CD4-positive, alpha-beta T cell treated with Interleukin-21 for 1 hour (primary cell): ENCODE data around the gene HDLBP.

Experiments
- DNase-seq: peaks from one replicate; pipeline ENCODE4 v3.0.0-alpha.2; 2020

The HDLBP gene, protein sequence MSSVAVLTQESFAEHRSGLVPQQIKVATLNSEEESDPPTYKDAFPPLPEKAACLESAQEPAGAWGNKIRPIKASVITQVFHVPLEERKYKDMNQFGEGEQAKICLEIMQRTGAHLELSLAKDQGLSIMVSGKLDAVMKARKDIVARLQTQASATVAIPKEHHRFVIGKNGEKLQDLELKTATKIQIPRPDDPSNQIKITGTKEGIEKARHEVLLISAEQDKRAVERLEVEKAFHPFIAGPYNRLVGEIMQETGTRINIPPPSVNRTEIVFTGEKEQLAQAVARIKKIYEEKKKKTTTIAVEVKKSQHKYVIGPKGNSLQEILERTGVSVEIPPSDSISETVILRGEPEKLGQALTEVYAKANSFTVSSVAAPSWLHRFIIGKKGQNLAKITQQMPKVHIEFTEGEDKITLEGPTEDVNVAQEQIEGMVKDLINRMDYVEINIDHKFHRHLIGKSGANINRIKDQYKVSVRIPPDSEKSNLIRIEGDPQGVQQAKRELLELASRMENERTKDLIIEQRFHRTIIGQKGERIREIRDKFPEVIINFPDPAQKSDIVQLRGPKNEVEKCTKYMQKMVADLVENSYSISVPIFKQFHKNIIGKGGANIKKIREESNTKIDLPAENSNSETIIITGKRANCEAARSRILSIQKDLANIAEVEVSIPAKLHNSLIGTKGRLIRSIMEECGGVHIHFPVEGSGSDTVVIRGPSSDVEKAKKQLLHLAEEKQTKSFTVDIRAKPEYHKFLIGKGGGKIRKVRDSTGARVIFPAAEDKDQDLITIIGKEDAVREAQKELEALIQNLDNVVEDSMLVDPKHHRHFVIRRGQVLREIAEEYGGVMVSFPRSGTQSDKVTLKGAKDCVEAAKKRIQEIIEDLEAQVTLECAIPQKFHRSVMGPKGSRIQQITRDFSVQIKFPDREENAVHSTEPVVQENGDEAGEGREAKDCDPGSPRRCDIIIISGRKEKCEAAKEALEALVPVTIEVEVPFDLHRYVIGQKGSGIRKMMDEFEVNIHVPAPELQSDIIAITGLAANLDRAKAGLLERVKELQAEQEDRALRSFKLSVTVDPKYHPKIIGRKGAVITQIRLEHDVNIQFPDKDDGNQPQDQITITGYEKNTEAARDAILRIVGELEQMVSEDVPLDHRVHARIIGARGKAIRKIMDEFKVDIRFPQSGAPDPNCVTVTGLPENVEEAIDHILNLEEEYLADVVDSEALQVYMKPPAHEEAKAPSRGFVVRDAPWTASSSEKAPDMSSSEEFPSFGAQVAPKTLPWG (N-terminal part only)

DNA sequence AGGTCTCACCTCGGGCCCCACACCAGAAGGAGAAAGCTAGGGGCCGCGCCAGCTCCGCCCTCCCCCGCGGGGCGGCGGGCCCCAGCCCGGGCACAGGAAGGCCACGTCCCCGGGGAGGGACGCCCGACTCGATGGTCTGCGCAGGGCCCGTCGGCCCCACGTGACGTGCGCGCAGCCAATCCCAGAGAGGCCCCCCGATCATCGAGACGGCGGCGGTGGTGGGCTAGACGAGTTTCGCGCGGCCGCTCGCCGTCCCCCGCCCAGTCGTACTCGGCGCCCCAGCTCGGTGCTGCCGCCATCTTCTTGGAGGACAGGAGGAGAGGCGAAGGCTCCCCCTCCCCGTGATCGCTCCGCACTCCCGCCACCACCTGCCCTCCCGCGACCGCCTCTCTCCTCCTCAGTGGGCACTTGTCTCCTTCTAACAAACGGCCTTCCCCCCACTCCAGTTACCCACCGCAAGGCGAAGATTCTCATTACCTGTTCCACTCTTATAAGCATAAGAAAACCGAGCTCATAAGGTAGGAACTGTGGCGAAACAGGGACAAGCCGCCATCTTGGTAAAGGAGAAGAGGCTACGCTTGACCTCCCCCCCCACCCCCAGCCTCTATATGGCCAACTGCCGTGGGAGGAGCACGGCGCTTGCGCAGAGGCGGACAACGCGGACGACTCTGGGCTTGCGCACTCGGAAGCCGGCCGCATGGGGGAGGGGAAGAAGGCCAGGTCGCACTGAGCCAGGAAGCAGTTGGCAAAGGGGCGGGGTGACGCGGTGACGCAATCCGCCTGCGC is at the start of gene HDLBP:
TSS of gene HDLBP (minus strand) at position 580 of the 786 bp plus-strand sequence. CDS start 48,803 bp downstream, outside the sequence.
- peak; percentile 100 for DNase-seq

DNA sequence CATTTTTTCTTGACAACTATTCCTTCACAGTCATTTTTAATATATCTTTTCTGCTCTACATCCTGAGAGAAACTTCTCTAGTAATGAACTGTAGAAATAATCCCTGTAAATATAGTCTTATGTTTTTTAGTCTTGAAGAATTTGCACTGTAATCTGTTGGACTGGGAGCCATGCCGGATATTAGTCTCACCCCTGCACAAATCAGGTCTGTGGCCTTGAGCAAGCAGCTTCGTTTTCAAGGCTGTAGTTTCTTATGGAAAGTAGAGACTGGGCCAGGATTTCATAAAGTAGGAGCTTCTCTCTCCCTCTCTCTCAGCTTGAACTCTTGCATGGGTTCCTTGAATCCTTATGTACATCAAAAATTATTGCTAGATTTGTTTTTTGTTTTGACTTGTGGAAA is 49.3 kb upstream of the HDLBP start:
- DNase-seq = no peak

DNA sequence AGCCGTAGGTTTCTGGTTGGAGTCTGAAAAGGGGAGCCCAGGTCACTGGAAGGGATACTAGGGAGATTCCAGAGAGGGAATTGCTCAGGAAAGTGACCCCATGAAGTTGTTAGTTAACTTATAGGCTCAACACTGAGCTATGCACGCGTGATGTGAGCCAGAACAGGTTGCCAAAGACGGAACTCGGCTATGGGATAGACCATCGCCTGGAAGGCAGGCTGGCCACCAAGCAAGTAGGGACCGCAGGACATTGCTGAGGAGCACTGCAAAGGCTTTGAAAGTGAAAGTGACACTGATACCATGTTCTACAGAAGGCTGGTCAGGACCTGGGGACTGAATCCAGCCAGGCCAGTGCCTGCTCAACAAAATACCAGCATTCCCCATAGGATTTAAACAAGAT is 48.0 kb upstream of the HDLBP start:
- no peak for DNase-seq

DNA sequence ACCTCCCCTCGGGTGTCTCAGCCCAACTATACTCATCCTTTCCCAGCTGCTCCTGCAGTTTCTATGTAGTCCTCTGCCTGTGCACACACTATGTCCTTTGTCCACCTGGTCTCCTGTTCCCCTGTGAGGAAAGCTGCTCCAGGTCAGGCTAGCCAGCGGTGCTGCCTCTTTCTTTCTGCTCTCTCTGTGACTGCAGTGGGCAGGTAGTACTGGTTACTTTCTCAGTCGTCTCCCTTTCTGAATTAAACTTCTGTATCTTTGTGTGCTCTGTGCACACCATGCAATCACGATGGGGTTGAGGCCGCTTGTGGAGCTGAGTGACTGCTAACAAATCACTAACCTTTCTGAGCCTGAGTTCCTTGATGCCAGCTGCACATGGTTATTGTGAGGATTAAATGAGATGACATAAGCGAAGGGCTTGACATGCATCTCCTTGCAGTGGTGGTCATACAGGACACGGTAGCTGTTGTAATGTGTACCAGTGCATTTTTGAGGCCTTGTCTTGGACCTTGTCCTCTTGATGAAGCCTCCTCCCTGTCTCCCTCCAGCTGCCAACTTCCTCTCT is 44.1 kb upstream of the HDLBP start:
- DNase-seq = no peak

DNA sequence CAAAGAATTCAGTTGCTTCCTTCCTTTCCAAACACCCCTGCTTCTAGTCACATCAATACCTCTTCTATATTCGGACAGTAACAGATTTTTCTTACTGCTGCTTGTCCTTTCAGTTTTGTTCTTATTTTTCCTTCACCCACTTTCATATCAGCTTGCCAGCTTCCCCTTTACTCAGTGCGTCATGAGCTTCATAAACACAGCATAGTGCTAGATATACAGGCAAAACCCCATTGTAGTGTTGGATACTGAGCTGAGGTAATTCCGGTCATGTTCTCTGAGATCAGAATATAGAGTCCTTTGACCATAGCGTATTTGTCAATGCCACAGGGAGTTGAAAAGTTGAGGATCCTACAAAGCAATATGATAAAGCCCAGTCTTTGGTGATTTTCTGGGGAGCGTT is 43.0 kb upstream of the HDLBP start:
- peak; percentile 10 for DNase-seq

DNA sequence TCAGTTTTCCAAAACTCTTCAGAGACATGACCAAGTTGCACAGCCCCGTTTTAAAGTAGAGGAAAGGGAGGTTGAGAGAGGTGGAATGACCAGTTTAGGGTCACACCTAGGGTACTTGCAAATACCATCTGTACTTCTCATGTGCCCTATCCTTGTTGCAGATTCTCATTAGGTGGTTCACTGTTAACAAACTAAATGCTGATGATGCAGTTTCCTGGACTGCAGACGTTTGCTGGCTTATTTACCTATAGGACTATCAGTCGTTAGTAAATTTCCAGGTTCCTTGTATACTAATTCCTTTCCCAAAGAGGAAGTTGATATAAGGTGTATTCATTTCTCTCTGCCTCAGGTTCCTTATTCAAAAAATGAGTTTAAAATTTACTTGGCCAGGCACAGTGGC is 42.1 kb upstream of the HDLBP start:
- no peak for DNase-seq

DNA sequence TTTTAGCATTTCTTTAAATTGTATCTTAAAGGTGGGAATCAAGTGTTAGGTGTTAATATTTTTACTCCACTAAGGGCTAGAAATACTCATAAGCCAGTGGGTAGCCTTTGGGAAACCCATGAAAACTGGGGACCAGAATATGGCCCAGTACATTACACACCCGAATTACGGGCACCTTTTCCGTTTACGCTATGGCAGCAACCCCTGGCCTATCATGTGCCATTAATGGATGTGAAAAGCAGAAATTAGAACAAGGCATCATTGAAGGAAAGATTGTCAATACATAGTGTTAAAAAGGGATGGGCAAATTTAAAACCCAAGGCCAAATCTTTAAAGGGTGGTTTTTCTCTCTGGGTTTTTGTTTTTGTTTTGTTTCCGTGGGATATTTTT is 41.4 kb upstream of the HDLBP start:
- no peak for DNase-seq

DNA sequence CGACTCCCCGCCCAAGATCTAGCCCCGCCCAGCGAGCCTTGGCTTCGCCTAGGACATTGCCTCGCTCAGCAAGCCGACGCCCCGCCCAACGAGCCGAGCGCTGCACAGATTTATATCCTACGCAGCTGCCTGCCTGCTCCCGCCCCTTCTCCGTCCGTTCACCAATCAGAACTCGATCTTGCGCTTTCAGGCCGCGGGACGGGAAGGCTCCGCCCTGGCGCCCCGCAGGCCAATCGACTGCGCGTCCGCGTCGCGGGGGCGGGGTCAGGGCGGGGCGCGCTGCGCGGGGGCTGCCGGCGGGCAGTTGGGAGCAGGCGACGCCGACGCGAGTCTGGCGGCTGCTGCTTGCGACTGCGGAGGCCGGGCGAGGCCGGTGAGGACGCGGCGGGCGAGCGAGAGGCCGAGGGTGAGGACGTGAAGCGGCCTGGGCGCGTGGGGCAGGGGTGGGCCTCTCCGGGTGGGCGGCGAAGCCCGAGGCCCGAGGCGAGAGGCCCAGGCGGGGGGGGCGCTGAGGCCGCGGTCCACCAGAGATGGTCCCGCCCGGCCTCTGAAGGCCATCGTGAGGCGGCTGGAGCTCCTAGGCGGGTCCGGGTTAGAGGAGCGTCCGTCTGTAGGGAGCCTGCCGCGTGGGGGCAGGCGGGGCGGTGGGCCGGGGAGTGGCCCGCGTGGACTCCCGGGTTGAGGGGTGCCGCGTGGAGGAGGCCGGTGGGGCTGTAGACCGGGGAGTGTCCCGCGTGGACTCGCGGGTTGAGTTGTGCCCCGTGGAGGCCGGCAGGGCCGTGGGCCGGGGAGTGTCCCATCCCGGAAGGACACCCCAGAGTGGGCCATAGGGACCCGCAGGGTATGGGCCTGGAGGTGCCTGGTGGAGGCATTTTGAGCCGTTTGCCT is 40.8 kb upstream of the HDLBP start, which contains the start of gene FARP2:
TSS of gene FARP2 (plus strand) at position 303 of the 888 bp plus-strand sequence. CDS start 16,823 bp downstream, outside the sequence.
- DNase-seq = peak; percentile 98

DNA sequence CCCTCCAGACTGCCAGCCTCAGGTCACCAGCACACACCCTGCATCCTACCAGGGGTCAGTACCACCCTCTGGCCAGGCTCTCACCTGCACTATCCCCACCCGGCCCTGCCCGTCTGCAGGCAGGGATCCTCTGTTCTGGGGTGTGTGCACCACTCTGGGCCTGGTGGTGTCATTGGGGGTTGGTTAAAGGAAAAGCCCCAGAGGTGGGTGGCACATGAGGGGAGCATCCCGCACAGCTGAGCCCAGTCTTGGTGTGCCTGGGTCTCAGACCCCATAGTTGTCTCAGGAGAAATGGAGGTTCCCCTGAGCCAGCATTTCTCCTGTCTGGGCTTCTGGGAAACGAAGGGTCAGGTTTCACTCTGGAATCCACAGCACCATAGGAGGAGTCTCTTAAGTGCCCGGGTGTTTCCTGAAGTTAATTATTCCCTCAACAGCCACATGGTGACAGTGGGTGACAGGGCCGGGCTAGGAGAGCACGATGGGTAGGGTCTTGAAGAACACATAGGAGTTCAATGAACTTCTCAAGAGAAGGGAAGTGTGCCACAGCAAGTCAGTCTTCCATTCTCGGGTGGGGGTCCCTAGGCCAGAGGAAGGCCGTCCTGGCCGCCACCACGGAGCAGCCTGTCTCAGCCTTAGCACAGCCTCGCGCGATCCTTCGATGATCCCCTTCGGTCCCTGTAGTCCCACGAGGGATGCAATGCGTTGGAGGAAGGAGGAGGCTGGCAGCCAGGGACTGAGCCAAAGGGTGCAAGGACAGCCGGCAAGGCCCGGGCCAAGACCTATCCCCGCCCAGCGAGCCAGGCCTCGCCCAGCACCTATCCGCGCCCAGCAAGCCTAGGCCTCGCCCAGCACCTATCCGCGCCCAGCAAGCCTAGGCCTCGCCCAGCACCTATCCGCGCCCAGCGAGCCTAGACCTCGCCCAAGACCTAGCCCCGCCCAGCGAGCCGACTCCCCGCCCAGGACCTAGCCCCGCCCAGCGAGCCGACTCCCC is 39.5 kb upstream of the HDLBP start:
- peak; percentile 86 for DNase-seq

DNA sequence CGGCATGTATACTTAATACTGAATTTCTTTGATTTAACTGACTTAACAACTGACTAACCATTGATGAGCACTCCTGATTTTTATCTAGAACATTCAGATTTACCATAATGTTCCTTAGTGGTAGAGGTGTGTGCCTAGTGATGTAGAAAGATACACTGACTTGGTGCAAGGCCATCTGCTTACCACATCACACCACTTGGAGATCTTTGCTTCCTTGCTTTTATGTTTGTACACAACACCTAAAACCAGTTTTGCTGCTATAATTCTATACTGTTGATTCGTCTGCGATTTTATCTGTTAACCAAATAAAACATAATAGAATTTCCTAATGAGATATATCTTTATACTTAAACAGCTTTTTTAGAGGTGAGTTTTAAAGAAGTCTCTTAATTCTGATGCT is 36.8 kb upstream of the HDLBP start:
- no peak for DNase-seq

DNA sequence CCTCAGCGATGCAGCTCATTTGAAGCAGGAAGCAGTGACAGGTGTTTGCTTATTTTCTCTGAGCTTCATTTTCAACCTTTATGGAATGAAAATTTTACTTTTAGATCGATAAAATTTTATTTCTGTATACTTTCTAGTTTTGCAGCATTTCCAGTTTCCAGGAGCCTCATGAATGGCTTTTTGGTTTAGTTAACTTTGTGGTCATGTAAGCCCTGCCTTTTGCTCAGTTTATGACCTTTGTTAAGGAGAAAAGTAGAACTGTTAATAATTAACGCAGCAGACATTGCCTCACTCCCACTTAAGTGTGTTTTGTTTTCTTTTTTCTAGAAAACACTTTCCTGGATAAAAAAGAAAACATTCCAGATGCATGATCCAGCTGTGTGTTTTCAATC is 36.2 kb upstream of the HDLBP start:
- no peak for DNase-seq

DNA sequence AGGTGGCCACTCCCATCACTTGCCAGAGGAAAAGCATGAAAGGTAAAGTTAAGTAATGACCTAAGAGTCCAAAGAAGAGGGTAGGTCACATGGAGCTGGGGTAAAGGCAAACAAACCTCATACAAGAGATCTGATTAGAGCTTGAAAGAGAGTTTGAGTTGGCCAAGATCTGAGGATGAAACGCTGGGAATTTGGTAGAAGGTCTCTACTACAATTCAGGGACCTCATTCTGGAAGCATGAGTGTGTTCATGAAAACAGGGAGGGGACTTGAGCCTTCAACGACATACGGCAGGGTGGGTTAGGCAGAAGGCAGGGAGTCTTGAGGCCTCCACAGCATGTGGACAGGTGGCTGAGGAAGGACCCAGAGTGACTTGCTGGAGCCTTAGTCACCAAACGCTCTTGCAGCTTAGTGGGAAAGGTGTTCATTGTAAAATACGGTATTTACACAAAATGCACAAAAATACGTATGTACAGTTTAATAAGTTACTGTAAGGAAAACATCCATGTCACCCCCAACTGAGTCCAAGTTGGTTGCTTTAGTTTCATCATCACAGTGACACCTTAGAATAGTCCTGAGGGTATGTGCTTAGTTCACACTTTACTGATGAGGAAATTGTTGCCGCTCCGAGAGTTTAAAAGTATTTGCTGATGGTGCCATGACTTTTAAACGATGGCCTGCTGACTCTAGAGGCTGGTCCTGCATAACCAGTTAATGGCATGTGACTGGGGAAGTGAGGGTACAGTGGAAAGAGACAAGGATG is 35.6 kb upstream of the HDLBP start:
- no peak for DNase-seq

DNA sequence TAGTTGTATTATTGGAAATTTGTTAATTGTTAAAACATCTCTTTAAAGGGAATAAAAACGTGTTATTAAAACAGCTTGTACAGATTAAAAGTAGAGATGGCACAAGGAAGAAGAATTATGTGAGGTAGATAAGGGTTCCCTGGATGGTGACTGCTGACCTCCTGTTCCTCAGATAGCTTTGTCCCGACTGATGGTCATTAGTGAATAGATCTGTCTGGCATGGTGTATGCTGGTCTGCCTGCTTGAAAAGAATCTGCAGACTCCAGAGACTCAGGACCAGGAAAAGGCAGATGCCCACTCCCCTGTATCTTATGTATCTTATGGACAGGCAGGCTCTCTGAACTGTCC is 35.0 kb upstream of the HDLBP start:
- DNase-seq = no peak

DNA sequence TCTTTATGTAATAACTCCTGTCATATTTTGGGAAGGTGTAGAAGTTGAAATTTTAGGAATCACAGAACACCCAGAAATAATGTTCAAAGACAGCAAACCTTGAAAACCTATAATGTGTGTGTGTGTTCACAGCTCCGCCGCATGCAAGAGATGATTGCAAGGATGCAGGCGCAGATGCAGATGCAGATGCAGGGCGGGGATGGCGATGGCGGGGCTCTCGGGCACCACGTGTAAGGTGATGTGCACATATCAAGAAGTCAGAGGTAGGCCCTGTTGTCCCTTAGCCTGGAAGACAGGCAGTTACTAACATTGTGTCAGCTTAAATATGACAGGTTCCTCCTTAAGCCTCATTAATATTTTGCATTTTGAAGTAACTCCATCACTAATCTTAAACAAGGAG is 34.5 kb upstream of the HDLBP start:
- DNase-seq = no peak

DNA sequence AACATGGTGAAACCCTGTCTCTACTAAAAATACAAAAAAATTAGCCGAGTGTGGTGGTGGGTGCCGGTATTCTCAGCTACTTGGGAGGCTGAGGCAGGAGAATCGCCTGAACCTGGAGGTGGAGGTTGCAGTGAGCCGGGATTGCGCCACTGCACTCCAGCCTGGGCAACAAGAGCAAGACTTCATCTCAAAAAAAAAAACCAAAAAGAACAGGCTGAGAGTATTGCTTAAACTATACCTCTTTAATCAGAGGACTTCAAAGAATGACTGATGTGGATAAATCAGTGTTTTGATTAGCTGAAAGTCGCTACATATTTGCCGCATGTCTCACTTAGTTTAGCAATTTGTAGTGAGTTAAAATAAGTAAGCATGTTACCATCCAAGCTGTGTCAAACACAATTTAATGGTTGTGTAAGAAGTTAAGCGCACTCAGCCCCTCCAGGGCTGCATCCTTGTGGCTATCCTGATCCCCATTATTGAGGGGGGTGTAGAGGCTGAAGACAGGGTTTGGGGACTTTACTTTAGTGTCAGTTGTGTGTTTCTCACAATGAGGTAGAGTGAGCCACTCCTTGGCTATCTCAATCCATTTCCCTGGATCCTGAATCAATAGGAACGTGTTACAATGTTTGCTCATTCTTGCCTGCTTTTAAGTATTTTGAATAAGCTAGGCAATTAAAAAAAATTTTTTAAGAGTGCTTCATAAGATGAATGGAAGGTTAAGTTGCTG is 29.6 kb upstream of the HDLBP start:
- DNase-seq = no peak

DNA sequence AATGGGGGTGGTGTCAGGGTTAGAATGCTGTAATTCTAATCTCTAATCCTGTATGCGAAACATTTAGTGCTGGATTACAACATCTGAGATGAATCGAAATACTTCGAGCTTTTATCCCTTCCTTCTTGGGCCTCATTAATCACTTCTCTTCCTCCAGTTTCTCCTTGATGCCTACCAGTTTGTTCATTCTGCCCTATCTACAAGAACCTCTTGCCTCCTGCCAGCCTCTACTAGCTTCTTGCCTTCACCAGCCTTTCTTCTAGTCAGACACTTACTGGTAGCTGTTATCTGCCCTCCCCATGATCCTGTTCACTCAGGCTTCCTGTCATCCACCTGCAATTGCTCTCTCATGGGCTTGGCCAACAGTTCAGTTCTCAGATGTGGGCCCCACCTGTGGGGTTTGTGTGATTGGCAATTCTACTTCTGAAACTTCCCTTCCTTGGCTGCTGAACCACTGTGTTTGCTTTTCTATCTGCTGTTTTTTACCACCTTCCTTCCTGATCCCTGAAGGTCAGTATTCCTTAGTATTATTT is 25.2 kb upstream of the HDLBP start:
- no peak for DNase-seq

DNA sequence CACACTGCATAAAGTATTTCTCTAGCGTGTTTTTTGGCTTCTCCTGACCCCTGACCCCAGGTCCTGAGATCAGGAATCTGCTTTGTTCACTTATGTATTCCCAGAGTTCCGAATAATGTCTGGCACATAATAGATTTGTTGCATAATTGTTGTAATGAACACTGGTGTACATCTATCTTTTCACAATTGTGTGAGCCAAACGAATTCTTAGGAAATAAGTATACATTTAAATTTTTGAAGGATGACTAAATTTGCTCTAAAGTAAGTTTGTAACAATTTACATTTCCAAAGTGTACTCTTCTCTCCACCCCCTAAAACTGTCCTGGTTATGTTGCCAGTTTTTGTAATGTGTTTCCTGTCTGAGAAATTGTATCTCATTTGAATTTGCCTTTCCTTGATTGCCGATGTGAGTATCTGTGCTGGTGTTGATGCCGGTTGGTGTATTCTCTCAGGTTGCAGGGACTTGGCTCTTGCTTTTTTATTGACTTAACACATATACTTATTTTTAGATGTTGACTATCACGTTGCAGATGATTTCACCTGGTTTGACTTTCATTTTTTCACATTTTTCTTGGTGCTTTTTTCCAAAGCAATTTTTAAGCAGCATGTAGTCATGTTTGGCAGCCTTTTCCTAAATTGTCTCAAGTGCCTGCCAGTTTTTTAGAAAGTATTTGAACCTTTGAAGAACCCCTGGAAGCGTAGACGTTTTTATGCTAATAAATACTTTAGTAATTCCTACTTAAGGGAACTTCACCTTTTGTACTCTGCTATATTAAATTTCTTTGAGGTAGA is 24.6 kb upstream of the HDLBP start:
- no peak for DNase-seq
